Chondrocyte (in vitro differentiated cells): ENCODE results near the gene SLC6A6. TPM values are rescaled to one million over a fixed set of nuclear protein-coding genes. Genes with fewer than 3 reads are reported as not detected.

Experiments
- DNase-seq: peaks from one replicate; pipeline ENCODE4 v3.0.0; 2021; ENCODE audit warnings: mixed read lengths, low spot score
- H3K27ac Mint-ChIP-seq: one replicate; pipeline ENCODE4 v1.8.0; 2021; ENCODE audit warnings: mild to moderate bottlenecking, moderate library complexity, mixed read lengths; ENCODE audit not compliant: unreplicated experiment
- H3K27me3 Mint-ChIP-seq: 2 replicates; pipeline ENCODE4 v1.8.0; 2021; ENCODE audit warnings: low read depth, mixed read lengths
- H3K36me3 Mint-ChIP-seq: 2 replicates; pipeline ENCODE4 v1.8.0; 2021; ENCODE audit warnings: low read depth, mixed read lengths
- H3K4me1 Mint-ChIP-seq: 2 replicates; pipeline ENCODE4 v1.8.0; 2021; ENCODE audit warnings: low read depth, mild to moderate bottlenecking, mixed read lengths
- H3K4me3 Mint-ChIP-seq: one replicate; pipeline ENCODE4 v1.8.0; 2021; ENCODE audit warnings: mild to moderate bottlenecking, moderate library complexity, mixed read lengths; ENCODE audit not compliant: unreplicated experiment
- H3K9me3 Mint-ChIP-seq: 2 replicates; pipeline ENCODE4 v1.8.0; 2021; ENCODE audit warnings: low read depth, mixed read lengths
- CTCF ChIP-seq: fragments of 200-600 bp; sonication (generic); IDR thresholded peaks from 2 replicates; pipeline ENCODE4 v1.5.0; 2021; ENCODE audit warnings: antibody characterized with exemption, mild to moderate bottlenecking, moderate library complexity
- total RNA-seq: library from RNA; stranded (reverse); gene quantifications from 3 replicates; pipeline ENCODE4 v1.2.1, GENCODE V29; 2021

SLC6A6 gene
- total RNA-seq, 1 donor from 2014 or later, result 46.0 TPM

DNA sequence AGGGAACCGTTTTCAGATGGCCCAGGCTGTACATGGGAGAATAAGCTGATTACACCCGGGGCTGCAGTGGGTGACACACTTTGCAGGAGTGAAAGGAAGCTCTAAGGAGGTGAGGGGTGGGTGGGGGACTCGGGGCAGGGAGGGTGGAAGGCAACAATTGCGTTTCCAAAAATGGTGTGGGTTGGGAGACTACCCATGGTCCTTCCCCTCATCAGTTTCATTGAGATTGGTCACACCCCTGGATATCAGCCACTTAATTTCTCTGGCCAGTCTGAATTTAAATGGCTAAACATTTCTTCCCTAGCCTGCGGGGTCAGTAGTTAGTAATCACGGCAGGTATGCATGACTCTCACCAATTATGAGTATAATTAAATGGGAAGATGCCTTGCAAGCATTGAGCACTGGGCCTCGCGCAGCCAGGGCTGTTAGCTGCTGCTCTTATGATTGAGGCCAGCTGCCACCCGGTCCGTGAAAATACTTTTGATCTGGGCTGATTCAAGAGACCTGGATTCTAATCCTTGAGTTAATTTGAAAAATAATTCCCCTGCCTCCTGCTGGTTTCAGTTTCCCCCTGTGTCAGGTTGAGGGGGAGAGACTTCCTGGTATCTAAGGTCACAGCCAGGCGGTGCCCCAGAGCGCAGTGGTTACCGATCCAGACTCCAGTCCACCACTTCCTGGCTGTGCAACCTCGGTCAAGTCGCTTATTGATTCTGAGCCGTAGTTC, 23.3 kb downstream of the SLC6A6 start:
- TF ChIP-seq CTCF, result no peak
- Mint-ChIP-seq H3K9me3 (no peaks in the 10 kb centered on the region), H3K4me3 (no peak overlapping the region), H3K27me3 (no peaks in the 10 kb centered on the region), H3K36me3 (no peaks in the 10 kb centered on the region), H3K4me1 (peaks cover 37% of the 10 kb centered on the region), H3K27ac (no peak overlapping the region)
- DNase-seq, result no peak

- no peaks in the 10 kb centered on the region for H3K27me3 Mint-ChIP-seq
- no peaks in the 10 kb centered on the region for H3K36me3 Mint-ChIP-seq
- H3K4me1 Mint-ChIP-seq, result peaks cover 43% of the 10 kb centered on the region
- no peak overlapping the region for H3K27ac Mint-ChIP-seq
- DNase-seq, result no peak
- TF ChIP-seq CTCF, result no peak
- H3K4me3 Mint-ChIP-seq, result no peak overlapping the region
- no peaks in the 10 kb centered on the region for H3K9me3 Mint-ChIP-seq
Measured at GRCh38 chr3:14426305-14426620, 23.9 kb downstream of the SLC6A6 start.

- no peaks in the 10 kb centered on the region for H3K9me3 Mint-ChIP-seq
Measured at GRCh38 chr3:14428087-14429033, 26.0 kb downstream of the SLC6A6 start.

DNA sequence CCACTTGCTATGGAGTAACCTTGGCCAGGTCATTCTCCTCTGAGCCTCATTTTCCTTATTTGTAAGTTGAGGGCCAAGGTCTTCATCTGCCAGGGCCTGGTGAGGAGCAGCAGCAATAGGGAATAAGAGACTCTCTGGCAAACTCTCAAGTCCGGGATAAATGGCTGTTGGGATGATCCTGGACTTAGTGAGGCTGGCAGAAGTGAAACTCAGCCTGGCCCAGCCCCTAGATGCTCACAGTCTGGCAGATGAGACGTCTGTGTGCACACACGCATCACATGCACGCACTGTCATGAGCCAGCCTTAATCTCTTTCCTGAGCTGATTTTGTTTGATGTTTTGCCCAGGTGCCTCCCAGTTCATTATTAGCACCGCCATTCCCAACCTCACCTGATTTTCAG, 26.8 kb downstream of the SLC6A6 start:
- Mint-ChIP-seq H3K9me3 (no peaks in the 10 kb centered on the region), H3K4me3 (no peak overlapping the region), H3K4me1 (peaks cover 60% of the 10 kb centered on the region), H3K27me3 (no peaks in the 10 kb centered on the region), H3K27ac (no peak overlapping the region), H3K36me3 (no peaks in the 10 kb centered on the region)
- no peak for DNase-seq
- no peak for TF ChIP-seq CTCF

More at GRCh38 chr3:14428087-14429033, 26.0 kb downstream of the SLC6A6 start:
- TF ChIP-seq CTCF, result no peak
- Mint-ChIP-seq H3K27ac (no peak overlapping the region), H3K36me3 (no peaks in the 10 kb centered on the region), H3K27me3 (no peaks in the 10 kb centered on the region), H3K4me1 (peaks cover 61% of the 10 kb centered on the region), H3K4me3 (no peak overlapping the region)
- DNase-seq, result no peak

DNA sequence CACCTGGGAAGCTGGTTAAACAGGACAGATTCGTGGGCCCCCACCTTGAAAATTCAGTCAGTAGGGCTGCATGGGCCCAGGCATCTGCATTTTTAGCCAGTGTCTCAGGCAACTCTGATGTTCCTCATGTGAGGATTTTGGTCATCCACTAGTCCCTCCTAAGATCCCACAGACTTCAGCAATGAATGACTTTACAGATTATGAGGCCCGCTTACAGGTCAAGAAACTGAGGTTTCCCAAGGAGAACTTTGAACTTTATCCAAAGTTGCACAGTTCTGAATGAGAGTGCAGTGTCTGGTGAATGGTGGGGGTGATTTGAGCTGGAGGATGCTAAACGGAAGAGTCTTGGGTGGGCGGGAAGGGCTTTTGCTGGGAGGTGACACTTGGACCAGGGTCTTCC, 27.2 kb downstream of the SLC6A6 start:
- Mint-ChIP-seq H3K9me3 (no peaks in the 10 kb centered on the region), H3K4me3 (no peak overlapping the region), H3K4me1 (peaks cover 61% of the 10 kb centered on the region), H3K27ac (peak overlapping the region; percentile 62), H3K36me3 (peaks cover under 1% of the 10 kb centered on the region), H3K27me3 (no peaks in the 10 kb centered on the region)
- TF ChIP-seq CTCF, result no peak
- no peak for DNase-seq
